ENCODE measurements around the gene SH3YL1.

GRCh38 chr2:287471-287885 is 23.6 kb upstream of the SH3YL1 start:
- TF ChIP-seq CTCF (conservative IDR thresholded peaks at IDR 0.05): no peak
- TF ChIP-seq EZH2 (IDR thresholded peaks at IDR 0.05; ENCODE audit: low read depth): no peak
